ENCODE data around the gene PPP1R14C. TPM values are rescaled to one million over a fixed set of nuclear protein-coding genes. Genes with fewer than 3 reads are reported as not detected.

The PPP1R14C gene
- total RNA-seq, 1 donor = 3.6 TPM

DNA sequence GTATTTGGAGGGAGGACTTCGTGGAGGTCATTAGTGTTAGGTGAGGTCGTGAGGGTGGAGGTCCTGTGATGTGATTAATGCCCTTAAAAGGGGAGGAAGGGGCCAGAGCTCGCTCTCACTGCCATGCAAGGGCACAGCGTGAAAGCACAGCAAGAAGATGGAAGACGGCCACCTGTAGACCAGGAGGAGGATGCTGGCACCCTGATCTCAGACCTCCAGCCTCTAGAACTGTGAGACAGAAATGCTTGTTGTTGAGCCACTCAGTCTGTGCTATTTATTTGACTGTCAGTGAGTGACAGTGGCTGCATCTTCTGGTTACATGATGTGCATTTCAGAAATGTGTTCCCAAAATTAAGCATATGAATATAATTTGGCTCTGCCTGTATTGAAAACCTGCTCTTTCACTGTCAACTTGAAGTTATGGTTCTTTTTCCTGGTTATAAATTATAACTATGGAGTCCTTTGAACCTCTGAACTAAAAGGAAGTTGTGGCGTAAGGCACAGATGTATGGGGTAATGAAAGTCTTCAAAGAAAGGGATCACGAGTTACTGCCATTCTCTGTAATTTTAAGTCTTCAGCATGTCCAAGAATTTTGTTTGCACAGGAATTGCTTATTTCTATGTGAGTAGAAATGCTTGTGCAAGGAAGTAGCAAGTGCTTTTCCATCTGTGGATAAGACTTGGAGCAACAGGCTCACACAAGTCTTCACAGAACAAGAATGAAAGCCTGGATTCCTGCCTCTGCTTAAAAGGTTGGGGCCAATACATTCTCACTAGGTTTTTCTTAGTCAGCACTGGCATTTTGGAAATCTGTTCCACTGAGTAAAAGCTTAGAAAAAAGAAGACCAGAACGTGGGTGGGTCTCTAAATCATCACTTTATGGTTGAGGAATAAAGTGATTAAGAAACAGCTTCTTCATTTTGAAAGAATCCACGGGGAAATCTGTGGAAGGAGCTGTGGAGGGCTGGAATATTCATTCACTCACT is 10.3 kb downstream of the PPP1R14C start:
- H3K4me1 ChIP-seq (ENCODE audit: insufficient read depth, low read length) = peaks cover 18% of the 10 kb centered on the region
- H3K27ac ChIP-seq (ENCODE audit: low read depth, low read length) = no peak overlapping the region
- H3K27me3 ChIP-seq (ENCODE audit: insufficient read depth, low read length) = peaks cover 7% of the 10 kb centered on the region
- H3K9me3 ChIP-seq (ENCODE audit: low read depth, low read length) = no peaks in the 10 kb centered on the region
- peaks cover 2% of the 10 kb centered on the region for H3K79me2 ChIP-seq (ENCODE audit: insufficient read depth, low read length)
- H2AFZ ChIP-seq (ENCODE audit: low read length) = no peak overlapping the region
- H3K4me2 ChIP-seq (ENCODE audit: insufficient read depth, low read length) = peak overlapping the region; percentile 59
- TF ChIP-seq, protein P1, sequence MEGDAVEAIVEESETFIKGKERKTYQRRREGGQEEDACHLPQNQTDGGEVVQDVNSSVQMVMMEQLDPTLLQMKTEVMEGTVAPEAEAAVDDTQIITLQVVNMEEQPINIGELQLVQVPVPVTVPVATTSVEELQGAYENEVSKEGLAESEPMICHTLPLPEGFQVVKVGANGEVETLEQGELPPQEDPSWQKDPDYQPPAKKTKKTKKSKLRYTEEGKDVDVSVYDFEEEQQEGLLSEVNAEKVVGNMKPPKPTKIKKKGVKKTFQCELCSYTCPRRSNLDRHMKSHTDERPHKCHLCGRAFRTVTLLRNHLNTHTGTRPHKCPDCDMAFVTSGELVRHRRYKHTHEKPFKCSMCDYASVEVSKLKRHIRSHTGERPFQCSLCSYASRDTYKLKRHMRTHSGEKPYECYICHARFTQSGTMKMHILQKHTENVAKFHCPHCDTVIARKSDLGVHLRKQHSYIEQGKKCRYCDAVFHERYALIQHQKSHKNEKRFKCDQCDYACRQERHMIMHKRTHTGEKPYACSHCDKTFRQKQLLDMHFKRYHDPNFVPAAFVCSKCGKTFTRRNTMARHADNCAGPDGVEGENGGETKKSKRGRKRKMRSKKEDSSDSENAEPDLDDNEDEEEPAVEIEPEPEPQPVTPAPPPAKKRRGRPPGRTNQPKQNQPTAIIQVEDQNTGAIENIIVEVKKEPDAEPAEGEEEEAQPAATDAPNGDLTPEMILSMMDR (IDR thresholded peaks at IDR 0.05; ENCODE audit: extremely low read depth, low read depth, low read length) = no peak
- DNase-seq (ENCODE audit: insufficient read length, low spot score, missing footprints) = peak; percentile 85
- no peaks in the 10 kb centered on the region for H3K36me3 ChIP-seq (ENCODE audit: insufficient read depth, low read length)
- H4K20me1 ChIP-seq (ENCODE audit: insufficient read depth, low read length) = no peaks in the 10 kb centered on the region
- peak overlapping the region; percentile 5 for H3K4me3 ChIP-seq (ENCODE audit: insufficient read depth, low read length)

DNA sequence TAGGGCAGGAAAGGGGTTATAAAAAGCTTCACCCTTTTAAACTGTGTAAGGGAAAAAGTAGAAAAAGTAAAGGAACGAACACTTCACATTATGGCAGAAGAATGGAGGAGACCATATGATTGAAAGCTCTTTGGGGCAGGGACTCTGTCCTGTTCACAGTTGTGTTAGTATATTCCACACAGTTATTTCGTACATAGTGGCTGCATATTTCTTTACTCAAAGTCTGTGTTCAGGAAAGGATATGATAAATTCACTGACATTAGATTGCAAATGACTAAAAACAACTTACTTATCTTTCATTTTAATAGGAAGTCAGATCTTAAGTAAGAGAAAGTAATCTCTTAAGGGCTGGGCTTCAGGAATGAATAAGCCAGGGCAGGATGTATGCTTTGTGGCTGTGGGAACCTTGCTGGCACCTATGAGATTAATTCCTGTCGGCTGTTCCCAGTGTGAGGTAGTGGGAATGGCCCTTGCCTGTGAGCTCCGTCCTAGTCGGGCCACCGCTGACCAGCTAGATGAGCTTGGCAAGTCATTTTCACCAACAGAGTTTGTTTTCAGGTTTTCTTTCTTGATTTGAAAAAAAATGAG is 11.2 kb downstream of the PPP1R14C start:
- peak overlapping the region; percentile 5 for H3K4me3 ChIP-seq (ENCODE audit: insufficient read depth, low read length)
- peak overlapping the region; percentile 32 for H2AFZ ChIP-seq (ENCODE audit: low read length)
- peaks cover 18% of the 10 kb centered on the region for H3K4me1 ChIP-seq (ENCODE audit: insufficient read depth, low read length)
- H3K27ac ChIP-seq (ENCODE audit: low read depth, low read length) = no peak overlapping the region
- no peaks in the 10 kb centered on the region for H3K9me3 ChIP-seq (ENCODE audit: low read depth, low read length)
- no peak for DNase-seq (ENCODE audit: insufficient read length, low spot score, missing footprints)
- H3K27me3 ChIP-seq (ENCODE audit: insufficient read depth, low read length) = peaks cover 5% of the 10 kb centered on the region
- H3K4me2 ChIP-seq (ENCODE audit: insufficient read depth, low read length) = peak overlapping the region; percentile 59
- H3K36me3 ChIP-seq (ENCODE audit: insufficient read depth, low read length) = no peaks in the 10 kb centered on the region
- TF ChIP-seq, protein P1 (IDR thresholded peaks at IDR 0.05; ENCODE audit: extremely low read depth, low read depth, low read length) = no peak
- H3K79me2 ChIP-seq (ENCODE audit: insufficient read depth, low read length) = peaks cover 2% of the 10 kb centered on the region
- H4K20me1 ChIP-seq (ENCODE audit: insufficient read depth, low read length) = no peaks in the 10 kb centered on the region

DNA sequence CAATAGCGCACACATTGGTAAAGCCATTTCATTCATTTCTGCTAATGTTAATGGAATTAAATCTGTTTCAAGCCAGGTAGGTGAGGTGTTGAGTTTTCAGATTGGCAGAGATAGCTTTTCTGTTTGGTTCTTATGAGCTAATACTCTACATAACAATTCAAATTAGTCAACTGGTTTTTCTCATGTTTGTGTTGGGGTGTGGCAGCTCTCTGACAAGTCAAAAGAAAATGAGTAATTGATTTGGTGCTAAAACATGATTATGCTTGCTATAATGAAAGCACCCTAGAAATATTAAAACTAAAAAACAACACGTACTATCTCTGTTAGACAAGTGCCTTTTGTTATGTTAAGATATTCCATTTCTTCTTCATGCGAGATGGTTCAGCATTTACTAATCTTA is 13.6 kb downstream of the PPP1R14C start:
- Histone ChIP-seq H3K36me3 (ENCODE audit: insufficient read depth, low read length) (no peaks in the 10 kb centered on the region), H3K4me1 (ENCODE audit: insufficient read depth, low read length) (peaks cover 18% of the 10 kb centered on the region), H3K4me3 (ENCODE audit: insufficient read depth, low read length) (no peak overlapping the region), H2AFZ (ENCODE audit: low read length) (no peak overlapping the region), H3K27me3 (ENCODE audit: insufficient read depth, low read length) (no peaks in the 10 kb centered on the region), H3K9me3 (ENCODE audit: low read depth, low read length) (no peaks in the 10 kb centered on the region), H3K4me2 (ENCODE audit: insufficient read depth, low read length) (no peak overlapping the region), H4K20me1 (ENCODE audit: insufficient read depth, low read length) (no peaks in the 10 kb centered on the region), H3K27ac (ENCODE audit: low read depth, low read length) (no peak overlapping the region), H3K79me2 (ENCODE audit: insufficient read depth, low read length) (no peaks in the 10 kb centered on the region)
- no peak for DNase-seq (ENCODE audit: insufficient read length, low spot score, missing footprints)
- TF ChIP-seq, protein P1 (IDR thresholded peaks at IDR 0.05; ENCODE audit: extremely low read depth, low read depth, low read length) = no peak

DNA sequence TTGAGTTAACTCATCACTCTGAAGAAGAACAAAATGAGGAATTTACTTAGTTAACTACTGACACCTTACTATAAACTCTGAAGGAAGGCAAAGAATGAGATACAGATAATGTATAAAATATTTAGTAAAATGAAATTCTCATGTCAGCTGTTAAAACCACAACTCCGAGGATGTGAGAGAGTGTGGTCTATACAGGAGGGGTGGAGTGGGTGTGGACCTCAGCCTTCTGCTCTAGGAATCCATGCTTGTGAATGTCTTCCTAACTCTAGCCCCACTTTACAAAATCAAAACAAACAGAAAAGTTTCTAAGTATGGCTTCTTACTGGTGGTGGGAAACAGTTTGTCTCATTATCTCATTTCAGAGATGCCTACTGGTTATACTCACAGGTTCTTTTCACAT is 14.2 kb downstream of the PPP1R14C start:
- H3K9me3 ChIP-seq (ENCODE audit: low read depth, low read length) = no peaks in the 10 kb centered on the region
- H4K20me1 ChIP-seq (ENCODE audit: insufficient read depth, low read length) = no peaks in the 10 kb centered on the region
- no peaks in the 10 kb centered on the region for H3K27me3 ChIP-seq (ENCODE audit: insufficient read depth, low read length)
- H3K27ac ChIP-seq (ENCODE audit: low read depth, low read length) = no peak overlapping the region
- H2AFZ ChIP-seq (ENCODE audit: low read length) = no peak overlapping the region
- H3K4me2 ChIP-seq (ENCODE audit: insufficient read depth, low read length) = no peak overlapping the region
- H3K4me3 ChIP-seq (ENCODE audit: insufficient read depth, low read length) = no peak overlapping the region
- no peaks in the 10 kb centered on the region for H3K79me2 ChIP-seq (ENCODE audit: insufficient read depth, low read length)
- H3K36me3 ChIP-seq (ENCODE audit: insufficient read depth, low read length) = no peaks in the 10 kb centered on the region
- peaks cover 18% of the 10 kb centered on the region for H3K4me1 ChIP-seq (ENCODE audit: insufficient read depth, low read length)
- TF ChIP-seq, protein P1 (IDR thresholded peaks at IDR 0.05; ENCODE audit: extremely low read depth, low read depth, low read length) = no peak
- DNase-seq (ENCODE audit: insufficient read length, low spot score, missing footprints) = no peak
